ENCODE measurements around the gene PLEKHO2.
"Not testable (repeated sequence)": the region's sequence is repeated elsewhere in the genome, so short reads cannot be mapped to it uniquely, and the experiment has no call there.

Gene PLEKHO2

GRCh38 chr15:64841344-64842095, at the start of gene PLEKHO2:
PLEKHO2 (plus strand) TSS chr15:64841915; CDS start chr15:64842017, 102 bp downstream.
- peak; percentile 87 for DNase-seq (ENCODE audit: low read depth)

GRCh38 chr15:64792282-64792681, 49.4 kb upstream of the PLEKHO2 start:
- no peak for DNase-seq (ENCODE audit: low read depth)

- not testable (repeated sequence) for DNase-seq (ENCODE audit: low read depth)
Measured at GRCh38 chr15:64795299-64795698, 46.4 kb upstream of the PLEKHO2 start.

GRCh38 chr15:64795921-64796320, 45.8 kb upstream of the PLEKHO2 start:
- DNase-seq (ENCODE audit: low read depth) = not testable (repeated sequence)

- DNase-seq (ENCODE audit: low read depth) = not testable (repeated sequence)
Measured at GRCh38 chr15:64798905-64799304, 42.8 kb upstream of the PLEKHO2 start.

GRCh38 chr15:64800476-64800875, 41.2 kb upstream of the PLEKHO2 start:
- DNase-seq (ENCODE audit: low read depth) = no peak

- no peak for DNase-seq (ENCODE audit: low read depth)
Measured at GRCh38 chr15:64803526-64803925, 38.2 kb upstream of the PLEKHO2 start.

- no peak for DNase-seq (ENCODE audit: low read depth)
Measured at GRCh38 chr15:64804619-64805018, 37.1 kb upstream of the PLEKHO2 start.

GRCh38 chr15:64806509-64806908, 35.2 kb upstream of the PLEKHO2 start:
- DNase-seq (ENCODE audit: low read depth) = no peak

GRCh38 chr15:64807051-64807749, 34.5 kb upstream of the PLEKHO2 start:
- no peak for DNase-seq (ENCODE audit: low read depth)

- DNase-seq (ENCODE audit: low read depth) = no peak
Measured at GRCh38 chr15:64807751-64808222, 33.9 kb upstream of the PLEKHO2 start.

GRCh38 chr15:64808785-64809453, 32.8 kb upstream of the PLEKHO2 start:
- no peak for DNase-seq (ENCODE audit: low read depth)

GRCh38 chr15:64809649-64810496, 31.8 kb upstream of the PLEKHO2 start:
- DNase-seq (ENCODE audit: low read depth) = peak; percentile 57

GRCh38 chr15:64810497-64811326, 31.0 kb upstream of the PLEKHO2 start:
- no peak for DNase-seq (ENCODE audit: low read depth)

- DNase-seq (ENCODE audit: low read depth) = no peak
Measured at GRCh38 chr15:64813075-64813474, 28.6 kb upstream of the PLEKHO2 start.

GRCh38 chr15:64814283-64814682, 27.4 kb upstream of the PLEKHO2 start:
- not testable (repeated sequence) for DNase-seq (ENCODE audit: low read depth)

GRCh38 chr15:64814965-64815364, 26.8 kb upstream of the PLEKHO2 start:
- DNase-seq (ENCODE audit: low read depth) = not testable (repeated sequence)

- DNase-seq (ENCODE audit: low read depth) = no peak
Measured at GRCh38 chr15:64816452-64816851, 25.3 kb upstream of the PLEKHO2 start.

GRCh38 chr15:64824929-64825430, 16.7 kb upstream of the PLEKHO2 start:
- DNase-seq (ENCODE audit: low read depth) = no peak

GRCh38 chr15:64825431-64826294, 16.1 kb upstream of the PLEKHO2 start, which contains the start of gene PIF1:
PIF1 (minus strand) TSS chr15:64825647; CDS start chr15:64824335, 1,312 bp downstream.
- peak; percentile 99 for DNase-seq (ENCODE audit: low read depth)
